K562 (cell line): ENCODE results near the gene AP4E1. TPM values are rescaled to one million over a fixed set of nuclear protein-coding genes. Genes with fewer than 3 reads are reported as not detected.
"Not testable (repeated sequence)": the region's sequence is repeated elsewhere in the genome, so short reads cannot be mapped to it uniquely, and the experiment has no call there.

Experiments
- ATAC-seq: fragments of 200-7000 bp; cut with Tn5 transposase; 3 replicates; pipeline ENCODE4 v1.9.1; 2020; ENCODE audit warnings: moderate library complexity
- BruUV-seq: library from RNA; stranded (reverse); fragments of 400-500 nt; replicated peaks from 2 replicates; lab custom pipeline; 2021; lab: Mats Ljungman, UMichigan
- CTCF ChIA-PET: fragments of 300-600 bp; formaldehyde crosslinking; extraction: SDS; loops from one replicate; lab custom pipeline; 2021; ENCODE audit warnings: low intra/inter-chr PET ratio; lab: Yijun Ruan, JAX
- POLR2A ChIA-PET: fragments of 300-600, 350-650 bp; sonication (Branson Sonifier 250); formaldehyde crosslinking; extraction: SDS; loops from one replicate; lab custom pipeline; 2021; ENCODE audit warnings: antibody characterized with exemption, inconsistent platforms; lab: Yijun Ruan, JAX
- DNase-seq, 4 experiments: peaks; one replicate each; pipeline versions ENCODE4 v3.0.0 to v3.0.0-alpha.2; 2011 to 2018; ENCODE audit warnings: low spot score in 3 of 4, mixed read lengths in 3 of 4; ENCODE audit errors: extremely low read depth in 1 of 4
- FAIRE-seq: peaks from 2 replicates; lab custom pipeline; 2011; peaks lifted over from hg19 to GRCh38; lab: Jason Lieb, UNC
- H2AFZ ChIP-seq: 2 replicates; pipeline ENCODE4 v1.6.0; 2011; ENCODE audit warnings: low read depth, low read length, control low read depth, inconsistent platforms
- H3K27ac ChIP-seq: fragments of 200-600 bp; 3 replicates; pipeline ENCODE4 v1.8.0; 2011; ENCODE audit warnings: low read depth, mild to moderate bottlenecking, control low read depth, inconsistent platforms, low read length, moderate library complexity, mixed read lengths; ENCODE audit errors: extremely low read depth
- H3K27me3 ChIP-seq, 2 experiments: fragments of 300-600 bp in 1 of 2; 2 replicates in 1 of 2; 3 replicates in 1 of 2; pipeline versions ENCODE4 v1.6.0 to v1.8.0; 2011; ENCODE audit warnings: inconsistent platforms in 2 of 2, low read length in 2 of 2, mild to moderate bottlenecking in 1 of 2, mixed read lengths in 1 of 2, moderate library complexity in 1 of 2; ENCODE audit not compliant: control insufficient read depth in 2 of 2, insufficient read depth in 2 of 2
- H3K36me3 ChIP-seq: fragments of 300-600 bp; 3 replicates; pipeline ENCODE4 v1.8.0; 2011; ENCODE audit warnings: mild to moderate bottlenecking, low read length, inconsistent platforms; ENCODE audit not compliant: control insufficient read depth, insufficient read depth
- H3K4me1 ChIP-seq, 2 experiments: fragments of 200-600 bp in 1 of 2; replicated peaks in 1 of 2; 2 replicates in 1 of 2; 3 replicates in 1 of 2; pipeline versions ENCODE4 v1.5.1 to v1.8.0; 2011; ENCODE audit warnings: inconsistent platforms in 2 of 2, low read length in 2 of 2, mild to moderate bottlenecking in 1 of 2, mixed read lengths in 1 of 2, moderate library complexity in 1 of 2; ENCODE audit not compliant: control insufficient read depth in 2 of 2, insufficient read depth in 2 of 2
- H3K4me2 ChIP-seq: 2 replicates; pipeline ENCODE4 v1.6.1; 2011; ENCODE audit warnings: low read length, control low read depth, inconsistent platforms, mixed read lengths; ENCODE audit not compliant: insufficient read depth
- H3K4me3 ChIP-seq: fragments of 200-600 bp; sonication (generic), shearing (Covaris generic); 2 replicates; pipeline ENCODE4 v1.5.1; 2016; ENCODE audit warnings: control low read depth, inconsistent platforms
- H3K79me2 ChIP-seq: fragments of 200-600 bp; 3 replicates; pipeline ENCODE4 v1.8.0; 2011; ENCODE audit warnings: low read length, inconsistent platforms; ENCODE audit not compliant: control insufficient read depth, insufficient read depth
- H3K9ac ChIP-seq, 2 experiments: 2 replicates each; pipeline versions ENCODE4 v1.6.0 to v1.6.1; 2011; ENCODE audit warnings: low read depth in 2 of 2, low read length in 2 of 2, control low read depth in 1 of 2, inconsistent platforms in 1 of 2, mild to moderate bottlenecking in 1 of 2, mixed read lengths in 1 of 2; ENCODE audit not compliant: insufficient read depth in 1 of 2
- H3K9me1 ChIP-seq: one replicate; pipeline ENCODE4 v1.6.0; 2011; ENCODE audit warnings: inconsistent platforms, mild to moderate bottlenecking, low read length, moderate library complexity; ENCODE audit not compliant: control insufficient read depth, insufficient read depth
- H3K9me3 ChIP-seq: replicated peaks from 2 replicates; pipeline ENCODE4 v1.5.1; 2011; ENCODE audit warnings: low read depth, low read length, inconsistent platforms; ENCODE audit not compliant: control insufficient read depth, insufficient read depth
- H4K20me1 ChIP-seq: replicated peaks from 2 replicates; pipeline ENCODE4 v1.6.1; 2011; ENCODE audit warnings: low read length, inconsistent platforms, mixed read lengths; ENCODE audit not compliant: control insufficient read depth, insufficient read depth
- CEBPB ChIP-seq: fragments of 450-650 bp; IDR thresholded peaks from 2 replicates; pipeline ENCODE4 v1.6.1; 2016; ENCODE audit warnings: missing genetic modification characterization, missing compliant biosample characterization
- CEBPG ChIP-seq, 3 experiments: fragments of 200-800 bp in 1 of 3; sonication (Bioruptor generic) in 1 of 3; sonication (generic) in 1 of 3; formaldehyde crosslinking in 1 of 3; IDR thresholded peaks in 2 of 3; conservative IDR thresholded peaks in 1 of 3; 2 replicates each; pipeline versions ENCODE4 v1.6.1 to v1.8.0; 2016 to 2022; ENCODE audit warnings: missing compliant biosample characterization in 2 of 3, missing genetic modification characterization in 2 of 3, mild to moderate bottlenecking in 1 of 3, missing genetic modification reagents in 1 of 3
- POLR2G ChIP-seq: fragments of 200-400 bp; formaldehyde crosslinking; IDR thresholded peaks from 2 replicates; pipeline ENCODE4 v1.6.1; 2017; ENCODE audit warnings: low read depth, mild to moderate bottlenecking, antibody characterized with exemption, low read length, moderate library complexity
- WGBS: fragments of 100-300 bp; shearing (Covaris generic); methylation state at CpG from one replicate; pipeline ENCODE4 v1.1.6; 2016; ENCODE audit warnings: low coverage, mixed read lengths; ENCODE audit not compliant: insufficient coverage; ENCODE audit errors: missing lambda C conversion rate; 5-methylcytosine and 5-hydroxymethylcytosine counted together
- in situ Hi-C: fragments of 300-500 bp; cut with MboI; formaldehyde crosslinking; loops from 4 replicates; pipeline ENCODE4 v1.15.0; 2018; ENCODE audit warnings: inconsistent platforms, mixed read lengths
- intact Hi-C: fragments of 100-400 bp; cut with micrococcal nuclease; formaldehyde crosslinking; loops from 2 replicates; pipeline ENCODE4 v1.14.2; 2022
- polyA plus RNA-seq, 8 experiments: library from polyadenylated mRNA; depleted of rRNA in 4 of 8; stranded (reverse) in 5 of 8; unstranded in 3 of 8; fragments of >200 nt; fragmentation: Nextera tagmentation in 2 of 8; fragmentation: Illumina TruSeq in 1 of 8; extraction: Ambion mirVana in 2 of 8; extraction: Trizol in 1 of 8; gene quantifications; 2 replicates each; pipeline versions ENCODE4 v1.2.1 to v1.2.3, GENCODE V29; 2011 to 2014; ENCODE audit warnings: inconsistent platforms in 1 of 8, missing spikeins in 1 of 8
- total RNA-seq, 7 experiments: library from RNA; depleted of rRNA in 6 of 7; stranded (reverse); fragments of >200 nt in 6 of 7; fragmentation: Illumina TruSeq in 2 of 7; extraction: Trizol in 2 of 7; gene quantifications; 2 replicates each; pipeline versions ENCODE4 v1.2.1 to v1.2.3, GENCODE V29; 2011 to 2021; ENCODE audit warnings: low replicate concordance in 1 of 7
- TF ChIP-seq, protein P1 (sequence below), 2 experiments: fragments of 450-650 bp in 1 of 2; sonication (generic) in 1 of 2; formaldehyde crosslinking in 1 of 2; IDR thresholded peaks in 1 of 2; conservative IDR thresholded peaks in 1 of 2; 2 replicates each; pipeline versions ENCODE4 v1.6.1 to v1.8.1; 2016 to 2023; ENCODE audit warnings: mild to moderate bottlenecking in 2 of 2, moderate library complexity in 2 of 2, inconsistent platforms in 1 of 2, missing genetic modification reagents in 1 of 2

The AP4E1 gene
- total and polyA plus RNA-seq, 9 of the 15 experiments (the other 6 are each of a cell fraction or from before 2014, with no cell fraction given), result 1.3 to 11.5 (median 4.4) TPM

GRCh38 chr15:50901390-50901789 is 7.1 kb upstream of the AP4E1 start:
- intact Hi-C loops (loop anchor here (10.0 kb wide), 2 partner anchors 547 to 587 kb away; partner anchors contain the start of gene GABPB1), in situ Hi-C loops (loop anchor here (10.0 kb wide), 1 partner anchor 547 kb away; the partner anchor contains the start of gene GABPB1)
- WGBS, result 70% methylated on average over 8 of the region's 8 CpGs

DNA sequence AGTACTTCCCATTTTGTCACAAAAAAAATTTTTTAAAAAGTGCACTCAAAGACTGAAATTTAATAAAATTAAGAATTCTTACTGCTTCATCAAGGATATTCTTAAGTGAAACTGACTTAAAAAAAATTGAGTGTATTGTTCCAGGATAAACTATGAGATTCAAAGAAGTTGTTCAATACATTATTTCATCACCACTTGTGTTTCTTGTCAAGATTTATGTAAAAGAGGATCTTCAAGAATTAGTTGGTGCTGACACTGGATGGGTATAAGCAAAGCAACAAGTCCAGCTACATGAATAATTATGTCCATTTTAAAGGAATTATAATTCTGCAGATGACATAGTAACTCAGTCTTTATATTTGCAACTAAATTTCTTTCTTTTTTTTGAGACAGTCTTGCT is 4.3 kb upstream of the AP4E1 start:
- Histone ChIP-seq H3K9me1 (no peaks in the 10 kb centered on the region), H2AFZ (no peak overlapping the region), H4K20me1 (no peaks in the 10 kb centered on the region), H3K27me3 (no peaks in the 10 kb centered on the region), H3K36me3 (peaks cover 8% of the 10 kb centered on the region; the same call in 2 of the 3 replicates), H3K79me2 (peaks cover 25% of the 10 kb centered on the region), H3K4me2 (no peak overlapping the region), H3K9me3 (no peaks in the 10 kb centered on the region), H3K4me1 (peaks cover 0 to 5% of the 10 kb centered on the region in 2 experiments; a peak in 2 of 5 replicates), H3K9ac (no peak overlapping the region), H3K4me3 (no peak overlapping the region), H3K27ac (no peak overlapping the region)
- POLR2A ChIA-PET, result no interaction called here
- FAIRE-seq, result no peak
- no peak for ATAC-seq
- intact Hi-C loops (loop anchor here (10.0 kb wide), 2 partner anchors 549 to 589 kb away; partner anchors contain the start of gene GABPB1), in situ Hi-C loops (loop anchor here (10.0 kb wide), 1 partner anchor 549 kb away; the partner anchor contains the start of gene GABPB1)
- DNase-seq, result no peak
- no TSS peak for BruUV-seq
- CTCF ChIA-PET, result no interaction called here
- TF ChIP-seq, protein P1, sequence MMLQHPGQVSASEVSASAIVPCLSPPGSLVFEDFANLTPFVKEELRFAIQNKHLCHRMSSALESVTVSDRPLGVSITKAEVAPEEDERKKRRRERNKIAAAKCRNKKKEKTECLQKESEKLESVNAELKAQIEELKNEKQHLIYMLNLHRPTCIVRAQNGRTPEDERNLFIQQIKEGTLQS (IDR thresholded peaks at IDR 0.05), result peak; percentile 18; the same call in 1 of the 2 replicates
- TF ChIP-seq, protein P1 (CRISPR knock-in tag; conservative IDR thresholded peaks at IDR 0.05), result no peak
- TF ChIP-seq POLR2G, result no peak

More at GRCh38 chr15:50901390-50901789, 7.1 kb upstream of the AP4E1 start:
- H3K27me3 ChIP-seq, FAIRE-seq, ATAC-seq, DNase-seq, H3K4me1 ChIP-seq, H3K79me2 ChIP-seq, H3K9me1 ChIP-seq, H3K4me3 ChIP-seq, H3K36me3 ChIP-seq, CTCF ChIA-PET, H2AFZ ChIP-seq, H3K4me2 ChIP-seq, H3K9ac ChIP-seq, H3K9me3 ChIP-seq, H3K27ac ChIP-seq, POLR2A ChIA-PET, H4K20me1 ChIP-seq, BruUV-seq: not testable (repeated sequence)
- TF ChIP-seq CEBPG (CRISPR knock-in tag; IDR thresholded peaks at IDR 0.05), result peak; percentile 53
- TF ChIP-seq CEBPG (tag; conservative IDR thresholded peaks at IDR 0.05 in 1 of 2, IDR thresholded peaks at IDR 0.05 in 1 of 2), result 0 out of 4 replicates have a peak, but pooled peaks of 1 of the 2 experiments have one; percentile 33
- 0 out of 2 replicates have a peak, but pooled peaks have one; percentile 14 for TF ChIP-seq CEBPB (tag)
- TF ChIP-seq, protein P1 (IDR thresholded peaks at IDR 0.05), result peak; percentile 49; the same call in 1 of the 2 replicates
- TF ChIP-seq, protein P1 (CRISPR knock-in tag; conservative IDR thresholded peaks at IDR 0.05), result not testable (repeated sequence)
